Endothelial cell (in vitro differentiated cells): ENCODE data around the gene ZNF628. TPM values are rescaled to one million over a fixed set of nuclear protein-coding genes. Genes with fewer than 3 reads are reported as not detected.

Experiments used
- DNase-seq: peaks from one replicate; pipeline ENCODE4 v3.0.0; 2021; ENCODE audit warnings: low spot score
- H3K27ac Mint-ChIP-seq: one replicate; pipeline ENCODE4 v1.8.0; 2021; ENCODE audit warnings: mixed read lengths, inconsistent platforms; ENCODE audit not compliant: unreplicated experiment
- H3K27me3 Mint-ChIP-seq: one replicate; pipeline ENCODE4 v1.8.0; 2021; ENCODE audit warnings: mild to moderate bottlenecking, moderate library complexity, mixed read lengths, inconsistent platforms; ENCODE audit not compliant: unreplicated experiment
- H3K36me3 Mint-ChIP-seq: one replicate; pipeline ENCODE4 v1.8.0; 2021; ENCODE audit warnings: mild to moderate bottlenecking, low read depth, mixed read lengths, inconsistent platforms; ENCODE audit not compliant: unreplicated experiment
- H3K4me1 Mint-ChIP-seq: one replicate; pipeline ENCODE4 v1.8.0; 2021; ENCODE audit warnings: mild to moderate bottlenecking, mixed read lengths, inconsistent platforms; ENCODE audit not compliant: unreplicated experiment
- H3K4me3 Mint-ChIP-seq: one replicate; pipeline ENCODE4 v1.8.0; 2021; ENCODE audit warnings: mild to moderate bottlenecking, mixed read lengths, inconsistent platforms; ENCODE audit not compliant: unreplicated experiment
- H3K9me3 Mint-ChIP-seq: one replicate; pipeline ENCODE4 v1.8.0; 2021; ENCODE audit warnings: mixed read lengths, inconsistent platforms; ENCODE audit not compliant: unreplicated experiment
- total RNA-seq: library from RNA; stranded (reverse); fragmentation: NEBNext Ultra II Directional; extraction: Animal tissue kit (Norgen Biotek cat#: 25700); gene quantifications from one replicate; pipeline ENCODE4 v1.2.1, GENCODE V29; 2021; ENCODE audit not compliant: unreplicated experiment
- TF ChIP-seq, protein P1 (sequence below): fragments of 200-600 bp; sonication (generic); IDR thresholded peaks from one replicate; pipeline ENCODE4 v1.5.0; 2021; ENCODE audit warnings: antibody characterized with exemption; ENCODE audit not compliant: unreplicated experiment

The ZNF628 gene
- total RNA-seq, 1 donor from 2014 or later = 8.7 TPM

DNA sequence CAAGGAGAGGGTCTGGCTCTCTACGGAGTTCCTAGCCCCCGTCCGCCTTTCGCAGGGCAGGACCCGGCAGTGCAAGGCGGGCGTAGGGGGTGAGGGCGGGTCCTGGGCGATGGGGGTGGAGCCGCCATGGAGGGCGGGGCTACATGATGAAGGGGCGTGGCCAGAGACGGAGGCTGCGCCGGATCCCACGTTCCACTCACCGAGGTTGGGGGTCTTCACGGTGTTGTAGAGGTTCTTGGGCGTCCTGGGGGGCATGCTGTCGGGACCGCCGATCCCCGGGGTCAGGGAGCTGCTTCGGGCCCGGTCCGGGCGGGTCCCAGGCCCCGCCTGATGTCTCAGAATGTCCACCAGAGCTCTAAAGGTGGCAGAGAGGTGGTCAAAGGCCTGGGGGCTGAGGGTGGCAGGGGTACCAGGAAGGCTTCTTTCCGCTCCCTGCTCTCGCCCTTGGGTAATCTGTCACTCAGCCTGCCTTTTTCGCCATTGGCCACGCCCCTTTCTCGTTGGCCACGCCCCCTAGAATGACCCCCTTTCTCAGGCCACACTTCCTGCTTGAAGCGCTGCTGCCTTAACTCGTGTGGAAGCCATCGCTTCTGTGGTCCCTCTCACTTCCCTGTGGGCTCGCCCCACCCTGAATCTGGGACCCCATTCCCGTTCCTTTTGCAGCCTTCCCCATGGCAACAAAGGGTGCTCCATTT, 35.9 kb upstream of the ZNF628 start:
- no peaks in the 10 kb centered on the region for H3K9me3 Mint-ChIP-seq
- no peak for DNase-seq
- H3K4me3 Mint-ChIP-seq = peak overlapping the region; percentile 53
- H3K27me3 Mint-ChIP-seq = peaks cover 49% of the 10 kb centered on the region
- TF ChIP-seq, protein P1, sequence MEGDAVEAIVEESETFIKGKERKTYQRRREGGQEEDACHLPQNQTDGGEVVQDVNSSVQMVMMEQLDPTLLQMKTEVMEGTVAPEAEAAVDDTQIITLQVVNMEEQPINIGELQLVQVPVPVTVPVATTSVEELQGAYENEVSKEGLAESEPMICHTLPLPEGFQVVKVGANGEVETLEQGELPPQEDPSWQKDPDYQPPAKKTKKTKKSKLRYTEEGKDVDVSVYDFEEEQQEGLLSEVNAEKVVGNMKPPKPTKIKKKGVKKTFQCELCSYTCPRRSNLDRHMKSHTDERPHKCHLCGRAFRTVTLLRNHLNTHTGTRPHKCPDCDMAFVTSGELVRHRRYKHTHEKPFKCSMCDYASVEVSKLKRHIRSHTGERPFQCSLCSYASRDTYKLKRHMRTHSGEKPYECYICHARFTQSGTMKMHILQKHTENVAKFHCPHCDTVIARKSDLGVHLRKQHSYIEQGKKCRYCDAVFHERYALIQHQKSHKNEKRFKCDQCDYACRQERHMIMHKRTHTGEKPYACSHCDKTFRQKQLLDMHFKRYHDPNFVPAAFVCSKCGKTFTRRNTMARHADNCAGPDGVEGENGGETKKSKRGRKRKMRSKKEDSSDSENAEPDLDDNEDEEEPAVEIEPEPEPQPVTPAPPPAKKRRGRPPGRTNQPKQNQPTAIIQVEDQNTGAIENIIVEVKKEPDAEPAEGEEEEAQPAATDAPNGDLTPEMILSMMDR = no peak
- peaks cover 11% of the 10 kb centered on the region for H3K4me1 Mint-ChIP-seq
- H3K27ac Mint-ChIP-seq = no peak overlapping the region
- peaks cover 14% of the 10 kb centered on the region for H3K36me3 Mint-ChIP-seq

GRCh38 chr19:55441319-55441691, 35.1 kb upstream of the ZNF628 start:
- Mint-ChIP-seq H3K27me3 (peaks cover 55% of the 10 kb centered on the region), H3K4me3 (peak overlapping the region; percentile 53), H3K36me3 (peaks cover 17% of the 10 kb centered on the region), H3K27ac (no peak overlapping the region), H3K9me3 (peaks cover 3% of the 10 kb centered on the region), H3K4me1 (peaks cover 15% of the 10 kb centered on the region)
- TF ChIP-seq, protein P1 = no peak
- no peak for DNase-seq

- Mint-ChIP-seq H3K27ac (no peak overlapping the region), H3K4me3 (no peak overlapping the region), H3K27me3 (peaks cover 54% of the 10 kb centered on the region), H3K9me3 (peaks cover 3% of the 10 kb centered on the region), H3K36me3 (peaks cover 17% of the 10 kb centered on the region), H3K4me1 (peaks cover 15% of the 10 kb centered on the region)
- TF ChIP-seq, protein P1 = no peak
- DNase-seq = no peak
These were observed 34.6 kb upstream of the ZNF628 start for GRCh38 chr19:55441692-55442321.

- H3K9me3 Mint-ChIP-seq = peaks cover 3% of the 10 kb centered on the region
- no peak for DNase-seq
- TF ChIP-seq, protein P1 = no peak
- H3K4me3 Mint-ChIP-seq = no peak overlapping the region
- H3K4me1 Mint-ChIP-seq = peaks cover 15% of the 10 kb centered on the region
- peaks cover 17% of the 10 kb centered on the region for H3K36me3 Mint-ChIP-seq
- H3K27ac Mint-ChIP-seq = no peak overlapping the region
- peaks cover 50% of the 10 kb centered on the region for H3K27me3 Mint-ChIP-seq
These were observed 34.0 kb upstream of the ZNF628 start for GRCh38 chr19:55442372-55442961.
